AML-193 (cell line): Measurements from ENCODE around the gene RBMS1.

Source experiments
- DNase-seq, 2 experiments: peaks; one replicate each; lab custom pipeline; 2025; lab: John Stamatoyannopoulos, UW

RBMS1 gene

DNA sequence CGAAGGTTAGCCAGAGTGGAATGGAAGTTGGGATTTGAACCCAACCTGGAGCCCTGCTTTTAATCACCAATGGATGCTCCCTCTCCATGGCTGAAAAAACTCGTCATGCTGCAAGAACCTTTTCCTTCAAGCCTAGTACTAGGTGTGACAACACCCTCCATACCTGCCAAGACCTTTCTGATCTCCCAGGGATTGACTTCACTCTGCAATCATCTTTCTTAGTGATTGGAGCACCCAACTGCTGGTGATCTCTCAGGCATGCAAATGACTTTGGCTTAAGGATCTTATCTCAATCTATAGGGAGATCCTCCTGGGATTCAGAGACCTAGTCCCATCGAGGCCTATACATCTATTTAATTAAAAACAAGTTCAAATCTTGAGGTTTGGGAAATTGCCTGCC lies 270.0 kb downstream of the RBMS1 start:
- DNase-seq: no peak

DNA sequence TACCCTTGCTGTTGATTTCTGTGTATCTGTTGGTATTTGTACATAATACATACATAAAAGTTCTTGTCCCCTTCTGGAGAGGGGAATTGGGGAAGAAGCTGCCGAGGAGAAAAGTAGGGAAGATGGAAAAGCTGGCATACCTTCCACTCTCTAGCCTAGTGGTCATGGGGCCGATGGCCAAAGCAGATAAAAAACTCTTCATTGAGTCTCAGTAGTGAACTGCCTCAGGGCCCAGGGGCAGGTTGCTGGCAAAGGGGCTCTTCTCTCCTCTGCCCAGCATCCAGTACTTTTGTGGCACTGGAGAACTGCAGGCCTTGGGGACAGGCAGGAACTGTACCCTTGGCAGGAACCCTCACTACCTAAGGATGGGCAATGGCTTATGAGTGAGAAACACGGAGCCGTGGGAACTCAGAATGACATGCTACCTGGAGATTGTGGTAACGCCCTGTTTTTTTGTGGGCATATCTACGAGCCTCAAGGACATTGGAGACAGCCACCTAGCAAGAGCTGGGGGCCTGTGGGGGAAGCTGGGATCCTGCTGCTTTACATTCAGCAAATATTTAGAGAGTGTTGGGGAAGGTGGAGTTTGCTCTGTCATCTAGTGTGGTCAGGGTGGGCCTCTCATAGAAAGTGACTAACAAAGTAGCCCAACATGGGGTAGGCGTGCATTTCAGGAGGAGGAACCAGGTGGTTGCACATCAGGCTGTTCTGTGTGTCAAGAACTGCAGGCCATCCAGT lies 270.9 kb downstream of the RBMS1 start:
- no peak for DNase-seq
